DMS153 treated with DMSO at 0.1 percent for 48 hours (cell line): ENCODE results near the gene PILRB.

Source experiments
- DNase-seq: peaks from one replicate; lab custom pipeline; 2025; ENCODE audit not compliant: unreplicated experiment; lab: John Stamatoyannopoulos, UW

Gene PILRB

DNA sequence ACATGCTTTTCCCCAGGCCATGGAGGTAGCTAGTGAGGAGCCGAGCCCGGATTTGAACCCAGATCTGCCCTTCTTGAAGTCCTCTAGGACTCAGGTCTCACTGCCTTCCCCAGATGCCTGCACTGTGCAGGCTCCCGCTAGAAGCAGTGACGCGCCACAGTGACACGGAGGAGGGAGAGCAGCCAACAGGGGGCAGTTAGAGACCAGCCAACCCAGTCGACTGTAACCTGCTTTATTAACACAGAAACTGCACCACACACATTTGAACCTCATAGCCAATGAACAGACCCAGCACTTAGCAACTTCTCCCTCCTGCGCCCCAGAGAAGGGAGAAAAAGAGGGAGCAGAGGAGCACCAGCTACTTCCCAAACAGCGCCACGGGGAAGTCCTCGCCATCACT, 42.7 kb downstream of the PILRB start:
- DNase-seq = no peak

DNA sequence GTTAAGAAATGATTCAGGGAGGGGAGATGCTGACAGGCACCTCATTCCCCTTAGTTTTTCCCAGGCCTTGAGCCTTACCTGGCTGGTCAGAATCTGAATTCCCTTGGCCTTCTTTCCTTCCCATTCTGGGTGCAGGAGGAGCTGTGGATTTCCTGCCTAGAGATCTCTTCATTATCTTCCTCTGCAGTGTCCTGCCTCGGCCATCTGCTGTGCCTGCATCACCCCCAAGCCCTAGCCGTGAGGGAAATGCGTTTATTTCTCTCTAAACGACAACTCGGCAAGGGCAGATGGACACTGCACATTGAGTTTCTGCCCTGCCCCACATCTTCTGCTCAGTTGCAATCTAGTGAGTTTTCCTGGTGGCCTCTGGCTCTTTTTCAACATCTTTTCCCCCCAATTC, 43.9 kb downstream of the PILRB start:
- DNase-seq = no peak

DNA sequence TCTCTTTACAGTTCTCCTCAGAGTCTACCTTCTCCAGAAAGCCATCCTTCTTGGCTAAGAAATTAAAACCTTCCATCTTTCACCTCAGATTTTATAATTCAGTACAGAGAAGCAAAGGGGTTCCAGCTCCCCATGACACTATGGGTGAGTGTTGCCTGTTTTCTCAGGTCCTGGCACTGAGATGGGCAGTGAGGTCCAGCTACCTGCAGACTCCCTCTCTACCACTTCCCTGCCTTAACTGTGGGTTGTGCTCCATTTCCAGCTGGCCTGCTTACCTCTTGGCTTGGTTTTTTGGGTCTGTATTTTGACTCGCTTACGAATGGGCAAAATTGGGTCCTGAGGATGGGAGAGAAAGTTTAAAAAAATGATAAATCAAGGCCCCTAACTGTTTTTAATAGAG, 44.3 kb downstream of the PILRB start:
- no peak for DNase-seq

DNA sequence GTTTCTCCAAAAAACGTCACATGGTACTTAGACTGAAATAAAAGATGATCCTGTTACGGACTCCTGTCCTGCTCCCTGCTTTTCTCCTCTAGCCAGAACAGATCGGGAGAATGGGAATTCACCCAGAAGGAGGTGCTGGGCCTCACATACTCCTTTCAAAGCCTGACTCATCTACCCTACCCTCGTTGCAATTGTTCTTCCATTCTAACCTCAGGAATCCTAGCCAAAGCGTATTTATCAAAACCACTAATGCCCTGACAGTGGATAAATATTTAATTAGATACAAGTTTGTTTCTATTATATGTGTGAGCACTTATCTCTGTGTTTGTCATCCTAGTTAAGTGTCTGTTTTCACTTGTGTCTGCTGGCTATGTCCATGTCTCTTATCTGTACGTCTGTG, 48.9 kb downstream of the PILRB start:
- no peak for DNase-seq

DNA sequence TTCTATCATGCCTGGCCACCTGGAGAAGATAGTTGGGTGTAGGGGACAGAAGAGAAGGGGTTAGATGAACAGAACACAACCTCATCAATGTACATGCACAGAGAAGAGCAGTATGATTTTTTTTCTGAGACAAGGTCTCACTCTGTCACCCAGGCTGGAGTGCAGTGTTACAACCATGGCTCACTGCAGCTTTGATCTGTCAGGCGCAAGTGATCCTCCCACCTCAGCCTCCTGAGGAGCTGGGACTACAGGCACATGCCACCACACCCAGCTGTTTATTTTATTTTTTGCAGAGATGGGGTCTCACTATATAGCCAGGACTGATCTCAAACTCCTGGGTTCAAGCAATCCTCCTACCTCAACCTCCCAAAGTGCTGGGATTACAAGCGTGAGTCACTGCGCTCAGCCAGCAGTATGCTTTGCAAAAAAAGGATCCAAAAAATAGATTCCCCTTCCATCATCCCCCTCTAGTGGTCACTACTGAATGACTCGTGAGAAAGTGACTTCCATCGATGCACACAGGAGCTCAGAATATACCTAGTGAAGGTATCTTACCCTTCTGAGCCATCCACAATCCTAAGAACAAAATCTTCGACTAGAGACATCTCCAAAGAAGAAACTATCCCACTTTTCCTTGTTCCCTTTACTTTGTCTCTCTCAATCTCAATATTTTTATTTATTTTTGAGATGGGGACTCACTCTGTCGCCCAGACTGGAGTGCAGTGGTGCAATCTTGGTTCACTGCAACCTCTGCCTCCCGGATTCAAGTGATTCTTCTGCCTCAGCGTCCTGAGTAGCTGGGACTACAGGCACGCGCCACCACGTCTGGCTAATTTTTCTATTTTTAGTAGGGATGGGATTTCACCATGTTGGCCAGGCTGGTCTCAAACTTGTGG, 49.6 kb downstream of the PILRB start:
- peak; percentile 3 for DNase-seq

DNA sequence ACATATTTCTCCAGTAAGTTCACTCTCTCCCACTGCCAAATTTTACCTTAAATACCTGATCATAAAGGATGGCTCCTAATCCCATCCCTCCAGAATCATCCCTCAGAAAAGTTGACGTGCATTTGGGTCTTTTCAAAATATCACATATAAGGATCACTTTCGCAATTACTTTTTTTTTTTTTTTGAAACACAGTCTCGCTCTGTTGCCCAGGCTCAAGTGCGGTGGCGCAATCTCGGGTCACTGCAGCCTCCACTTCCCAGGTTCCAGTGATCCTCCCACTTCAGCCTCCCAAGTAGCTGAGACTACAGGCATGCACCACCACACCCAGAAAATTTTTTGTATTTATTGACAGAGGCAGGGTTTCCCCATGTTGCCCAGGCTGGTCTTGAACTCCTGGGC, 53.2 kb downstream of the PILRB start:
- no peak for DNase-seq

DNA sequence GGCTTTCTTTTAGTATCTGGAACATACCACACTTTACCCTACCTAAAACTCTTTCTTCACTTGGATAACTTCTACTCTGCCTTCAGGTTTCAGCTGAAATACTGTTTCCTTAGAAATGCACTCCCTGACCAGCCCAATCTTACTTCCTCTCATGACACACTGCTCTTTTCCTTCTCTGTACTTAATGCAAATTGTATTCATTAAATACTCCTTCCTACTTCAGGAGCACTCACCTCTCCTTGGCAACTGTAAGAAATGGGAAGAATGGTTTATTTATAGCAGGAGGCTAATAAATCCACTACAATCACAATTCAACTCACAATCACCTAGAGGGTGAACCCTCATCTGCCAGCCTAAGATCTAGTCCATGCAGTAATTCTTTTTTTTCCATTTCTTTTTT, 55.4 kb downstream of the PILRB start:
- no peak for DNase-seq

DNA sequence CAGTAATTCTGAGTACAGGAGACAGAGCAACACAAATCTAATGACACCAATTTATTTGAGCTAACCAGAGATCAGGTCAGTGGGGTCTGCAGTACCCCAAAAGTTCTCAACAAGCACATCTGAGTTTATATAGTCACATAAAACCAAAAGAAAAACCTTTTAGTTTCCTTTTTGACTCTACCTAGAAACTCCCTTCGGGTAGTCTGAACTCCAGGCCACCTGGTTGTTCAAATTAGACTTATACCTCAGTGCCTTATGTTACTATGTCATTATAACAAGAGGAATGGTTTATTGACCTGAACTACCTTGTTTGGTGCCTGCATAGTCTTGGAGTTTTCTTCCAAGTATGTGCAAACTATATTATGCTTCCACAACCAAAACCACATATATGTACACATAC, 56.0 kb downstream of the PILRB start:
- no peak for DNase-seq

DNA sequence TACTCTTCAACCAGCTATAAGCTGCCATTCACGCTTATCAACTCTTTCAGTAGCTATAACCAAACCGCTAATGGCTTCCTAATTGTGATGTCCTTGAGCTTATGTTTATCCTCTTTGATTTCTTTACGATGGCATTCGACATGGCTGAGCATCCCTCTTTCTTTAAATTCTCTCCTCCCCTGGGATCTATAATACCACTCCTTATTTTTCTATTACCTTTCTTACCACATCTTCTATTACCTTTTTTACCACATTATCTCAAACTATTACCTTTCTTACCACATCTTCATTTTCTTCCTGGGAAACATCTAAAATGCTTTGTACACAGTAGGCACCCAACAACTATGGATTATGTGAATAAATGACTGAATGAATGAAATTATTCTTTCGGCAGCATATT, 57.5 kb downstream of the PILRB start:
- no peak for DNase-seq
